ENCODE data around the gene EFS.

- TF ChIP-seq, protein P1, sequence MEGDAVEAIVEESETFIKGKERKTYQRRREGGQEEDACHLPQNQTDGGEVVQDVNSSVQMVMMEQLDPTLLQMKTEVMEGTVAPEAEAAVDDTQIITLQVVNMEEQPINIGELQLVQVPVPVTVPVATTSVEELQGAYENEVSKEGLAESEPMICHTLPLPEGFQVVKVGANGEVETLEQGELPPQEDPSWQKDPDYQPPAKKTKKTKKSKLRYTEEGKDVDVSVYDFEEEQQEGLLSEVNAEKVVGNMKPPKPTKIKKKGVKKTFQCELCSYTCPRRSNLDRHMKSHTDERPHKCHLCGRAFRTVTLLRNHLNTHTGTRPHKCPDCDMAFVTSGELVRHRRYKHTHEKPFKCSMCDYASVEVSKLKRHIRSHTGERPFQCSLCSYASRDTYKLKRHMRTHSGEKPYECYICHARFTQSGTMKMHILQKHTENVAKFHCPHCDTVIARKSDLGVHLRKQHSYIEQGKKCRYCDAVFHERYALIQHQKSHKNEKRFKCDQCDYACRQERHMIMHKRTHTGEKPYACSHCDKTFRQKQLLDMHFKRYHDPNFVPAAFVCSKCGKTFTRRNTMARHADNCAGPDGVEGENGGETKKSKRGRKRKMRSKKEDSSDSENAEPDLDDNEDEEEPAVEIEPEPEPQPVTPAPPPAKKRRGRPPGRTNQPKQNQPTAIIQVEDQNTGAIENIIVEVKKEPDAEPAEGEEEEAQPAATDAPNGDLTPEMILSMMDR (IDR thresholded peaks at IDR 0.05): no peak
- TF ChIP-seq EZH2 (IDR thresholded peaks at IDR 0.05; ENCODE audit: borderline replicate concordance, insufficient read depth, low read depth, low read length, poor library complexity, severe bottlenecking): no peak
Observed at GRCh38 chr14:23319746-23320583, 45.0 kb downstream of the EFS start.

Data from B cell (primary cell).